ENCODE results near the gene OR2A2.

- no peak for TF ChIP-seq CTCF (IDR thresholded peaks at IDR 0.05)
- no peak for TF ChIP-seq POLR2A (IDR thresholded peaks at IDR 0.05)
These were observed 889 bp downstream of the OR2A2 start for GRCh38 chr7:144110272-144110671.

Measured in uterus (tissue), 2 donors.